ENCODE measurements around the gene CC2D1B.

The CC2D1B gene

GRCh38 chr1:52305417-52306226 lies 60.4 kb downstream of the CC2D1B start:
- TF ChIP-seq ZFX (IDR thresholded peaks at IDR 0.05; ENCODE audit: borderline replicate concordance) (no peak), CTCF (IDR thresholded peaks at IDR 0.05) (no peak)

More at GRCh38 chr1:52305417-52306226, 60.4 kb downstream of the CC2D1B start:
- no peak overlapping the region for H3K27ac ChIP-seq
